Measurements from ENCODE around the gene LMAN2L. TPM values are rescaled to one million over a fixed set of nuclear protein-coding genes. Genes with fewer than 3 reads are reported as not detected.
A peak's percentile ranks its signal among the peaks of the same experiment; 100 is the strongest.

The LMAN2L gene
- total RNA-seq, 1 experiment from 2014 or later = 15.6 TPM

GRCh38 chr2:96727431-96727830 is 12.4 kb downstream of the LMAN2L start:
- DNase-seq = peak in 1 of 2 experiments; percentile 49
- CTCF ChIA-PET = no interaction called here
- POLR2A ChIA-PET (ENCODE audit: unreplicated experiment) = interaction anchor here (0.6 kb wide), 1 partner anchor 33 kb away, joined by 3 read pairs; the partner anchor contains the start of gene CNNM4

DNA sequence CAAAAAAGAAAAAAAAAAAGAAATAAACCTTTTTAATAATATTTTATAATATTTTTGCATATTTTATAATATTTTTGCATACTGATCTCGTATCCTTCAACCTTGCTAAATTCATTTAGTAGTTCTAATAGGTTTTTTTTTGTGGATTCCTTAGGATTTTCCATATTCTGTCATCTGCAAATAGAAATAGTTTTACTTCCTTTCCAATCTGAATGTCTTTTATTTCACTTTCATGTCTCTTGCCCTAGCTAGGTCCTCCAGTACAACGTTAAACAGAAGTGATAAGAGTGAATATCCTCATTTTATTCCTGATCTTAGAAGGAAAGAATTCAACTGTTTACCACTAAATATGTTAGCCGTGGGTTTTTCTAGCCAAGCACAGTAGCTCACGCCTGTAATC is 13.7 kb downstream of the LMAN2L start:
- Histone ChIP-seq H3K27me3 (ENCODE audit: insufficient read depth, low read depth) (no peaks in the 10 kb centered on the region), H3K4me3 (no peak overlapping the region), H4K20me1 (ENCODE audit: insufficient read depth) (no peaks in the 10 kb centered on the region), H3K9me2 (ENCODE audit: insufficient read depth) (no peaks in the 10 kb centered on the region), H3K4me2 (no peak overlapping the region), H3K9me3 (ENCODE audit: insufficient read depth, low read depth) (no peaks in the 10 kb centered on the region), H3K27ac (no peak overlapping the region), H2AFZ (no peak overlapping the region), H3K36me3 (ENCODE audit: low read depth) (0 out of 2 replicates have a peak, but pooled peaks cover 22% of the 10 kb centered on the region), H3K79me2 (ENCODE audit: low read depth) (no peaks in the 10 kb centered on the region), H3K4me1 (replicated peaks; ENCODE audit: insufficient read depth) (no peaks in the 10 kb centered on the region), H3F3A (ENCODE audit: insufficient read depth, low read depth) (no peaks in the 10 kb centered on the region; the same call in 1 of the 2 replicates)
- TF ChIP-seq, protein P1, sequence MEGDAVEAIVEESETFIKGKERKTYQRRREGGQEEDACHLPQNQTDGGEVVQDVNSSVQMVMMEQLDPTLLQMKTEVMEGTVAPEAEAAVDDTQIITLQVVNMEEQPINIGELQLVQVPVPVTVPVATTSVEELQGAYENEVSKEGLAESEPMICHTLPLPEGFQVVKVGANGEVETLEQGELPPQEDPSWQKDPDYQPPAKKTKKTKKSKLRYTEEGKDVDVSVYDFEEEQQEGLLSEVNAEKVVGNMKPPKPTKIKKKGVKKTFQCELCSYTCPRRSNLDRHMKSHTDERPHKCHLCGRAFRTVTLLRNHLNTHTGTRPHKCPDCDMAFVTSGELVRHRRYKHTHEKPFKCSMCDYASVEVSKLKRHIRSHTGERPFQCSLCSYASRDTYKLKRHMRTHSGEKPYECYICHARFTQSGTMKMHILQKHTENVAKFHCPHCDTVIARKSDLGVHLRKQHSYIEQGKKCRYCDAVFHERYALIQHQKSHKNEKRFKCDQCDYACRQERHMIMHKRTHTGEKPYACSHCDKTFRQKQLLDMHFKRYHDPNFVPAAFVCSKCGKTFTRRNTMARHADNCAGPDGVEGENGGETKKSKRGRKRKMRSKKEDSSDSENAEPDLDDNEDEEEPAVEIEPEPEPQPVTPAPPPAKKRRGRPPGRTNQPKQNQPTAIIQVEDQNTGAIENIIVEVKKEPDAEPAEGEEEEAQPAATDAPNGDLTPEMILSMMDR (conservative IDR thresholded peaks at IDR 0.05) = no peak
- no peak for TF ChIP-seq EZH2 (IDR thresholded peaks at IDR 0.05; ENCODE audit: low read depth)
- intact Hi-C loops (cut with micrococcal nuclease; ENCODE audit: unreplicated experiment) = no loop called here
- no TSS peak for BruUV-seq (replicated peaks)
- peak in 1 of 2 experiments; percentile 30 for DNase-seq
- POLR2A ChIA-PET (ENCODE audit: unreplicated experiment) = interaction anchor here (0.7 kb wide), 1 partner anchor 35 kb away, joined by 5 read pairs; no protein-coding TSS in a partner anchor
- CTCF ChIA-PET = no interaction called here

More at GRCh38 chr2:96727431-96727830, 12.4 kb downstream of the LMAN2L start:
- H2AFZ ChIP-seq = no peak overlapping the region
- intact Hi-C loops (cut with micrococcal nuclease; ENCODE audit: unreplicated experiment) = no loop called here
- H3K4me3 ChIP-seq = no peak overlapping the region
- no peaks in the 10 kb centered on the region for H3K79me2 ChIP-seq (ENCODE audit: low read depth)
- H3K36me3 ChIP-seq (ENCODE audit: low read depth) = peaks cover 31% of the 10 kb centered on the region; the same call in 1 of the 2 replicates
- BruUV-seq (replicated peaks) = no TSS peak
- no peak overlapping the region for H3K4me2 ChIP-seq
- H3K27me3 ChIP-seq (ENCODE audit: insufficient read depth, low read depth) = no peaks in the 10 kb centered on the region
- H3F3A ChIP-seq (ENCODE audit: insufficient read depth, low read depth) = no peaks in the 10 kb centered on the region; the same call in 1 of the 2 replicates
- H3K27ac ChIP-seq = no peak overlapping the region
- no peaks in the 10 kb centered on the region for H3K9me2 ChIP-seq (ENCODE audit: insufficient read depth)
- H3K9me3 ChIP-seq (ENCODE audit: insufficient read depth, low read depth) = no peaks in the 10 kb centered on the region
- H4K20me1 ChIP-seq (ENCODE audit: insufficient read depth) = no peaks in the 10 kb centered on the region
- no peaks in the 10 kb centered on the region for H3K4me1 ChIP-seq (replicated peaks; ENCODE audit: insufficient read depth)
- TF ChIP-seq, protein P1 (conservative IDR thresholded peaks at IDR 0.05) = no peak
- TF ChIP-seq EZH2 (IDR thresholded peaks at IDR 0.05; ENCODE audit: low read depth) = no peak

- intact Hi-C loops (cut with micrococcal nuclease; ENCODE audit: unreplicated experiment) = loop anchor here (10.0 kb wide), 1 partner anchor 82 kb away; the partner anchor contains the start of gene KANSL3
- Histone ChIP-seq H3K4me2 (no peak overlapping the region), H3K4me3 (no peak overlapping the region), H3K9me3 (ENCODE audit: insufficient read depth, low read depth) (no peaks in the 10 kb centered on the region), H3F3A (ENCODE audit: insufficient read depth, low read depth) (no peaks in the 10 kb centered on the region; the same call in 1 of the 2 replicates), H2AFZ (no peak overlapping the region), H3K27me3 (ENCODE audit: insufficient read depth, low read depth) (no peaks in the 10 kb centered on the region), H3K36me3 (ENCODE audit: low read depth) (no peaks in the 10 kb centered on the region), H3K4me1 (replicated peaks; ENCODE audit: insufficient read depth) (peaks cover 11% of the 10 kb centered on the region), H3K9me2 (ENCODE audit: insufficient read depth) (no peaks in the 10 kb centered on the region), H4K20me1 (ENCODE audit: insufficient read depth) (no peaks in the 10 kb centered on the region), H3K79me2 (ENCODE audit: low read depth) (no peaks in the 10 kb centered on the region), H3K27ac (peak overlapping the region; percentile 48; the same call in 1 of the 2 replicates)
- POLR2A ChIA-PET (ENCODE audit: unreplicated experiment) = no interaction called here
- BruUV-seq (replicated peaks) = no TSS peak
- no peak for TF ChIP-seq EZH2 (IDR thresholded peaks at IDR 0.05; ENCODE audit: low read depth)
- TF ChIP-seq, protein P1 (conservative IDR thresholded peaks at IDR 0.05) = no peak
- no peak for DNase-seq
- CTCF ChIA-PET = no interaction called here
Observed at GRCh38 chr2:96716388-96716787, 23.5 kb downstream of the LMAN2L start.
